Measurements from ENCODE around the gene AGBL1. TPM values are rescaled to one million over a fixed set of nuclear protein-coding genes. Genes with fewer than 3 reads are reported as not detected.

AGBL1 gene
- total RNA-seq, 1 donor from 2014 or later: 0.76 TPM

DNA sequence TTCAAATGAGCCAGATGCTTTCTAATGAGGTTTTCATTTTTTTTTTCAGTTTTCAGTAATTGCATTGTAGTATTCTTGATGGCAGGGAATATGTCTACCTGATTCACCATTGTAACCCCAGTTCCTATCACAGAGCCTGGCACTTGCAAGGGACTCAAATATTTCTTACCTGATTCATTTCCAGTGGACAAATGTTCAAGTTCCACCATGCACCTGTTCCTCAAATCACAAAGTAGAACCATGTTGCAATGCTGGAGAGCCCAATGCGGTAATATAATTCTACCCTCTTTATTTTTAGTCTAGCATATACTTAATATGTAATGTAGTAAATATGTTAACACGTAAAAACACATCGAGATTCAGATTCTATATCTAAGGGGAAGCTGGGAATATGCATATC, 722.6 kb downstream of the AGBL1 start:
- TF ChIP-seq CTCF (IDR thresholded peaks at IDR 0.05; ENCODE audit: partially characterized antibody, unreplicated experiment): no peak

DNA sequence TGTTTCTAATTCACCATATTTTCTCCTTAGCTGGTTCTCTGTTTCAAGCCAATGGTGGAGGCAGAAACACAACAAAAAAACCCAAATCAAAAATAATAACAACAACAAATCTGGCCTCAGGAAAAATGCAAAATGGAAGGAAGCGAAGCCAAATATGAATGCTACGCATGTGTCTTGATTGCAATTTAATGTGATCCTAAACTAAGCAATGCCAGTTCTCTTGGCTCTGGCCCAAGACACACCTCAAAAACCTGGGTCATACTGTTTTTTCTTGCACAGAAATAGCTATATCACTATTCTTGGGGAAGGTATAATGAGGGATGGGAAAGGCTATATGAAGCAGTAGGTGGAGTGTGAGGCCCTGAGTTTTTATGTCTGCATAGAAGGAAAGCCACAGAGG, 724.7 kb downstream of the AGBL1 start:
- Mint-ChIP-seq H3K4me1 (ENCODE audit: low read depth, unreplicated experiment) (peaks cover 7% of the 10 kb centered on the region), H3K27me3 (ENCODE audit: unreplicated experiment) (peaks cover 2% of the 10 kb centered on the region), H3K9me3 (ENCODE audit: unreplicated experiment) (no peaks in the 10 kb centered on the region), H3K27ac (ENCODE audit: unreplicated experiment) (no peak overlapping the region), H3K4me3 (ENCODE audit: unreplicated experiment) (no peak overlapping the region), H3K36me3 (ENCODE audit: unreplicated experiment) (no peaks in the 10 kb centered on the region)
- DNase-seq: no peak
- no peak for TF ChIP-seq CTCF (IDR thresholded peaks at IDR 0.05; ENCODE audit: partially characterized antibody, unreplicated experiment)

More for the DNA sequence above, 722.6 kb downstream of the AGBL1 start:
- H3K36me3 Mint-ChIP-seq (ENCODE audit: unreplicated experiment): no peaks in the 10 kb centered on the region
- H3K27me3 Mint-ChIP-seq (ENCODE audit: unreplicated experiment): peaks cover 2% of the 10 kb centered on the region
- no peak overlapping the region for H3K27ac Mint-ChIP-seq (ENCODE audit: unreplicated experiment)
- peaks cover 9% of the 10 kb centered on the region for H3K4me1 Mint-ChIP-seq (ENCODE audit: low read depth, unreplicated experiment)
- no peaks in the 10 kb centered on the region for H3K9me3 Mint-ChIP-seq (ENCODE audit: unreplicated experiment)
- DNase-seq: no peak
- H3K4me3 Mint-ChIP-seq (ENCODE audit: unreplicated experiment): no peak overlapping the region

DNA sequence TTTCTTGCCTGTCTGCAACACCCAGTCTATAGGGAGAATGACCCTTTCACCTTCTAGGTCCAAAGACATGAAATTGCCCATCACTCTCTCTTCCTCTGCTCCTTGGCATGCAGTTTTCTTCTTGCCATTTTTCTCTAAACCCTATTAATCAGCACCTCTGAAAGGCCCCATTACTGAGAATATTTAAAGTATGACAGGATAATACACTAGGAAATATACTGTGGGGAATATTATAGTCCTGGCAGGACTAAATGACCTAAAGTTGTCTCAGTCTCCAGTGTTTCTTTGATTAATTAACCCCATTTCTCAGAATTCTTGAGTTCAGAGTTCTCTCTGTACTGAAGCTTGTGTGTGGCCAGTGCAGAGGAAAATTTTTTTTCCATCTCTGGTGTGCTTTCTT, 730.7 kb downstream of the AGBL1 start:
- Mint-ChIP-seq H3K4me3 (ENCODE audit: unreplicated experiment) (no peak overlapping the region), H3K36me3 (ENCODE audit: unreplicated experiment) (no peaks in the 10 kb centered on the region), H3K9me3 (ENCODE audit: unreplicated experiment) (no peaks in the 10 kb centered on the region), H3K27ac (ENCODE audit: unreplicated experiment) (no peak overlapping the region), H3K4me1 (ENCODE audit: low read depth, unreplicated experiment) (no peaks in the 10 kb centered on the region), H3K27me3 (ENCODE audit: unreplicated experiment) (no peaks in the 10 kb centered on the region)
- no peak for TF ChIP-seq CTCF (IDR thresholded peaks at IDR 0.05; ENCODE audit: partially characterized antibody, unreplicated experiment)
- DNase-seq: no peak

DNA sequence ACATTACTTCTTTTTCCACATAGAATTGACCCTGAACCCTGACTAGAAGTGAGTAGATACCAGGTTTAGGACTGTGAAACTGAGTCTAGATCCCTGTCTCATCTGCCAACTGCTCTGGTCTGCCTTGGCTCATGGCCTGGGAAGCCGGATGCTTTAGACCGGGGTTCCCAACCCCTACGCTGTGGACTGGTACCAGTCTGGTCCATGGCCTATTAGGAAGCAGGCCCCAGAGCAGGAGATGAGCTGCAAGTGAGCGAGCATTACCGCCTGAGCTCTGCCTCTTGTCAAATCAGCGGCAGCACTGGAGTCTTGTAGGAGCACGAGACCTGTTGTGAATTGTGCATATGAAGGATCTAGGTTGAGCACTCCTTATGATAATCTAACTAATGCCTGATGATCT, 734.2 kb downstream of the AGBL1 start:
- no peak for TF ChIP-seq CTCF (IDR thresholded peaks at IDR 0.05; ENCODE audit: partially characterized antibody, unreplicated experiment)
- Mint-ChIP-seq H3K9me3 (ENCODE audit: unreplicated experiment) (no peaks in the 10 kb centered on the region), H3K27me3 (ENCODE audit: unreplicated experiment) (peaks cover 1% of the 10 kb centered on the region), H3K27ac (ENCODE audit: unreplicated experiment) (no peak overlapping the region), H3K4me1 (ENCODE audit: low read depth, unreplicated experiment) (no peaks in the 10 kb centered on the region), H3K4me3 (ENCODE audit: unreplicated experiment) (no peak overlapping the region), H3K36me3 (ENCODE audit: unreplicated experiment) (peaks cover 5% of the 10 kb centered on the region)
- no peak for DNase-seq

DNA sequence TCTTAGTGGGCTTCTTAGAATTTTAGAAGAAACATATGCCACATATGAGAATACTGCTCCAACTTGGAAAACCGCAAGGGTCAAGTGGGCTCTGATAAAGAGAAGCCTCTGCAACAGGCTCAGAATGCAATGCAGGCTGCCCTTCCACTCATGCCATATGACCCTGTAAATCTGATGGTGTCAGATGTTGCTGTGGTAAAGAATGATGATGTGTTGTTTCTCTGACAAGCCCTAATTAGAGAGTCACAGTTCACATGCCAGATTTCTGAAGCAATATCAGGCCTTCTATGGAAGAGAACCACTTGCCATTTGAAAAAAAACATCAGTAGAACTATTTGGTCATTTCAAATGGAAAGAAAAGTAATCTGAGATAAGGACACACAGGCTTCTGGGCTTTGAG, 749.6 kb downstream of the AGBL1 start:
- no peak for DNase-seq
- no peak for TF ChIP-seq CTCF (IDR thresholded peaks at IDR 0.05; ENCODE audit: partially characterized antibody, unreplicated experiment)
- Mint-ChIP-seq H3K4me1 (ENCODE audit: low read depth, unreplicated experiment) (peaks cover 3% of the 10 kb centered on the region), H3K27ac (ENCODE audit: unreplicated experiment) (no peak overlapping the region), H3K9me3 (ENCODE audit: unreplicated experiment) (peaks cover 3% of the 10 kb centered on the region), H3K4me3 (ENCODE audit: unreplicated experiment) (no peak overlapping the region), H3K36me3 (ENCODE audit: unreplicated experiment) (peaks cover 4% of the 10 kb centered on the region), H3K27me3 (ENCODE audit: unreplicated experiment) (no peaks in the 10 kb centered on the region)
